ENCODE measurements around the gene EDA.

The EDA gene

DNA sequence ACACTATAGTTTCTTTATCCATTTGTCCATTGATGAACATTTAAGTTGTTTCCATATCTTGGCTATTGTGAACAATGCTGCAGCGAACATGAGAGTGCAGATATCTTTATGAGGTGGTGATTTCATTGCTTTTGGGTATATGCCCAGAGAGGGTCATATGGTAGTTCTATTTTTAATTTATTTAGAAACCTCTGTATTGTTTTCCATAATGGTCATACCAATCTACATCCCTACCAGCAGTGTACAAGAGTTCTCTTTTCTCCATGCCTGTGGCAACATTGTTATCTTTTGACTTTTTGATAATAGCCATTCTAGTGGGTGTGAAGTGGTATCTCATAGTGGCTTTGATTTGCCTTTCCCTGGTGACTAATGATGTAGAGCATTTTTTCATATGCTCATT is 48.8 kb downstream of the EDA start:
- no peak overlapping the region for H3K4me3 ChIP-seq (ENCODE audit: low read depth, low read length)
- no peak for TF ChIP-seq MAX (IDR thresholded peaks at IDR 0.05; ENCODE audit: low read depth, low read length)
- TF ChIP-seq POLR2A (IDR thresholded peaks at IDR 0.05; ENCODE audit: extremely low read depth, insufficient read length), result no peak
- no peak for TF ChIP-seq CTCF (IDR thresholded peaks at IDR 0.05; ENCODE audit: low read depth, low read length)
- no peak for TF ChIP-seq MYC (IDR thresholded peaks at IDR 0.05; ENCODE audit: low read depth, low read length)
- DNase-seq (ENCODE audit: low read depth), result no peak

- DNase-seq (ENCODE audit: low read depth), result no peak
- H3K4me3 ChIP-seq (ENCODE audit: low read depth, low read length), result no peak overlapping the region
- TF ChIP-seq MYC (IDR thresholded peaks at IDR 0.05; ENCODE audit: low read depth, low read length) (no peak), MAX (IDR thresholded peaks at IDR 0.05; ENCODE audit: low read depth, low read length) (no peak), POLR2A (IDR thresholded peaks at IDR 0.05; ENCODE audit: extremely low read depth, insufficient read length) (no peak), CTCF (IDR thresholded peaks at IDR 0.05; ENCODE audit: low read depth, low read length) (no peak)
Observed at GRCh38 chrX:69670001-69670555, 54.2 kb downstream of the EDA start.

DNA sequence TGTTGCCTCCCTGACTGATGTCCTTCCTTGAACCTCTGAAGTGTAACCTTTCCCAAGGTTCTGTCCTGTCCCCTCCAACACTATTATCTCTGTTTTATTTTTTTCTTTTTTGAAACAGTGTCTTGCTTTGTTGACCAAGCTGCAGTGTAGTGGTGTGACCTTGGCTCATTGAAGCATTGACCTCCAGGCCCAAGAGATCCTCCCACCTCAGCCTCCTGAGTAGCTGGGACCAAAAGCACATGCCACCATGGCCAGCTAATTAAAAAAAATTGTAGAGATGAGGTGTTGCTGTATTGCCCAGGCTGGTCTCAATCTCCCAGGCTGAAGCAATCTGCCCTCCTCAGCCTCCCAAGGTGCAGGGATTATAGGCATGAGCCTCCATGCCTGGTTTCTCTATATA is 59.0 kb downstream of the EDA start:
- DNase-seq (ENCODE audit: low read depth), result no peak
- TF ChIP-seq POLR2A (IDR thresholded peaks at IDR 0.05; ENCODE audit: extremely low read depth, insufficient read length) (no peak), MYC (IDR thresholded peaks at IDR 0.05; ENCODE audit: low read depth, low read length) (no peak), CTCF (IDR thresholded peaks at IDR 0.05; ENCODE audit: low read depth, low read length) (no peak), MAX (IDR thresholded peaks at IDR 0.05; ENCODE audit: low read depth, low read length) (no peak)
- no peak overlapping the region for H3K4me3 ChIP-seq (ENCODE audit: low read depth, low read length)

DNA sequence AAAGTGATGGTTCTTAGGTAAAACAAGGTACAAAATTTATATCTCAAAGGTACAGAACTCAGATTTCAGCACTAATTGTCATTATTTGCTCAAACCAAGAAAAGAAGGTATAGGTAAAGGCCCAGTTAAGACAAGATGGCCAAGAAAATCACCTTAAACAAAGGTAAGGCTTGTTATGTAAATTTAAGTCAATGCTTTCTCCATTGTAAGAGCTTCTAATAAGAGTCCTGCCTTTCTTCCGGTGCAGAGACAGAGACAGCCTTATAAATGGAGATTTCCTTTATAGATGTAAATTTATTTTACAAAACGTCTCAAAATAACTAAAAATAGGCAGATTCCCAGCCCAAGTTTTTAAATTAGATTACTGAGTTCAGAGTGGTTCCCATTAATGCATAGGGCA is 89.9 kb downstream of the EDA start:
- H3K4me3 ChIP-seq (ENCODE audit: low read depth, low read length), result no peak overlapping the region
- DNase-seq (ENCODE audit: low read depth), result no peak
- TF ChIP-seq POLR2A (IDR thresholded peaks at IDR 0.05; ENCODE audit: extremely low read depth, insufficient read length) (no peak), MYC (IDR thresholded peaks at IDR 0.05; ENCODE audit: low read depth, low read length) (no peak), CTCF (IDR thresholded peaks at IDR 0.05; ENCODE audit: low read depth, low read length) (no peak), MAX (IDR thresholded peaks at IDR 0.05; ENCODE audit: low read depth, low read length) (no peak)

- no peak overlapping the region for H3K4me3 ChIP-seq (ENCODE audit: low read depth, low read length)
- no peak for TF ChIP-seq MAX (IDR thresholded peaks at IDR 0.05; ENCODE audit: low read depth, low read length)
- TF ChIP-seq MYC (IDR thresholded peaks at IDR 0.05; ENCODE audit: low read depth, low read length), result no peak
- no peak for TF ChIP-seq CTCF (IDR thresholded peaks at IDR 0.05; ENCODE audit: low read depth, low read length)
- TF ChIP-seq POLR2A (IDR thresholded peaks at IDR 0.05; ENCODE audit: extremely low read depth, insufficient read length), result no peak
- no peak for DNase-seq (ENCODE audit: low read depth)
Observed at GRCh38 chrX:69718102-69718501, 102.2 kb downstream of the EDA start.

Measured in NB4 (cell line).